Measurements from ENCODE around the gene GRIK4. TPM values are rescaled to one million over a fixed set of nuclear protein-coding genes. Genes with fewer than 3 reads are reported as not detected.

Gene GRIK4
- total RNA-seq, 1 donor from 2014 or later, result 4.3 TPM

GRCh38 chr11:120823159-120823558 is 311.6 kb downstream of the GRIK4 start:
- no peak for ATAC-seq
- Histone ChIP-seq H3K27ac (no peak overlapping the region), H3K4me3 (no peak overlapping the region), H3K9me3 (no peaks in the 10 kb centered on the region), H3K4me1 (no peaks in the 10 kb centered on the region), H3K27me3 (no peaks in the 10 kb centered on the region), H3K36me3 (no peaks in the 10 kb centered on the region)
- DNase-seq, result no peak
- TF ChIP-seq, protein P1, sequence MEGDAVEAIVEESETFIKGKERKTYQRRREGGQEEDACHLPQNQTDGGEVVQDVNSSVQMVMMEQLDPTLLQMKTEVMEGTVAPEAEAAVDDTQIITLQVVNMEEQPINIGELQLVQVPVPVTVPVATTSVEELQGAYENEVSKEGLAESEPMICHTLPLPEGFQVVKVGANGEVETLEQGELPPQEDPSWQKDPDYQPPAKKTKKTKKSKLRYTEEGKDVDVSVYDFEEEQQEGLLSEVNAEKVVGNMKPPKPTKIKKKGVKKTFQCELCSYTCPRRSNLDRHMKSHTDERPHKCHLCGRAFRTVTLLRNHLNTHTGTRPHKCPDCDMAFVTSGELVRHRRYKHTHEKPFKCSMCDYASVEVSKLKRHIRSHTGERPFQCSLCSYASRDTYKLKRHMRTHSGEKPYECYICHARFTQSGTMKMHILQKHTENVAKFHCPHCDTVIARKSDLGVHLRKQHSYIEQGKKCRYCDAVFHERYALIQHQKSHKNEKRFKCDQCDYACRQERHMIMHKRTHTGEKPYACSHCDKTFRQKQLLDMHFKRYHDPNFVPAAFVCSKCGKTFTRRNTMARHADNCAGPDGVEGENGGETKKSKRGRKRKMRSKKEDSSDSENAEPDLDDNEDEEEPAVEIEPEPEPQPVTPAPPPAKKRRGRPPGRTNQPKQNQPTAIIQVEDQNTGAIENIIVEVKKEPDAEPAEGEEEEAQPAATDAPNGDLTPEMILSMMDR (IDR thresholded peaks at IDR 0.05), result no peak
- intact Hi-C loops (cut with DNase I), result no loop called here

GRCh38 chr11:120824242-120824641 is 312.7 kb downstream of the GRIK4 start:
- TF ChIP-seq, protein P1 (IDR thresholded peaks at IDR 0.05), result no peak
- Histone ChIP-seq H3K9me3 (no peaks in the 10 kb centered on the region), H3K36me3 (no peaks in the 10 kb centered on the region), H3K4me3 (no peak overlapping the region), H3K4me1 (no peaks in the 10 kb centered on the region), H3K27ac (no peak overlapping the region), H3K27me3 (no peaks in the 10 kb centered on the region)
- intact Hi-C loops (cut with DNase I), result no loop called here
- DNase-seq (no peak), ATAC-seq (no peak)

- DNase-seq (no peak), ATAC-seq (no peak)
- intact Hi-C loops (cut with DNase I), result no loop called here
- Histone ChIP-seq H3K36me3 (no peaks in the 10 kb centered on the region), H3K4me1 (no peaks in the 10 kb centered on the region), H3K9me3 (no peaks in the 10 kb centered on the region), H3K27ac (no peak overlapping the region), H3K4me3 (no peak overlapping the region), H3K27me3 (no peaks in the 10 kb centered on the region)
- TF ChIP-seq, protein P1 (IDR thresholded peaks at IDR 0.05), result no peak
These were observed 315.6 kb downstream of the GRIK4 start for GRCh38 chr11:120827198-120827597.

DNA sequence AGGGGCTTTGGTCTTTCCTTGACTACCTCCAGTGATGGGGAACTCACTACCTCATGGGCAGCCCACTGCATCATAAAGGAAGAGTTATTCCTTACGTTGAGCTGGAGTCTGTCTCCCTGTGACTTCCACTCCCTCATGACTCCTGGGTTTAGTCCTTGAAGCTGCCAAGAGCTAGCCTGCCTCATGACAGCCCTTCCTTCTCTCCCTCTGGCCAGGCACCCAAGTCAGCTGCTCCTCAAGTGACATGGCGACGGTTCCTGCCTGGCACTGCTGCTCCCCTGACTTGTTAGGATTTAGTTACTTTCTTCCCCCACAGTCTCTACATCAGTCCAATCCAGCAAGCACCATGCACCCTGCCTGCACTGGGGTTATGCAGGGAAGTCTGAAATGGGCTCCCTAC is 316.3 kb downstream of the GRIK4 start:
- ATAC-seq (no peak), DNase-seq (no peak)
- TF ChIP-seq, protein P1 (IDR thresholded peaks at IDR 0.05), result no peak
- no peaks in the 10 kb centered on the region for H3K9me3 ChIP-seq
- intact Hi-C loops (cut with DNase I), result no loop called here
- no peaks in the 10 kb centered on the region for H3K36me3 ChIP-seq
- no peak overlapping the region for H3K4me3 ChIP-seq
- no peaks in the 10 kb centered on the region for H3K27me3 ChIP-seq
- no peaks in the 10 kb centered on the region for H3K4me1 ChIP-seq
- no peak overlapping the region for H3K27ac ChIP-seq

DNA sequence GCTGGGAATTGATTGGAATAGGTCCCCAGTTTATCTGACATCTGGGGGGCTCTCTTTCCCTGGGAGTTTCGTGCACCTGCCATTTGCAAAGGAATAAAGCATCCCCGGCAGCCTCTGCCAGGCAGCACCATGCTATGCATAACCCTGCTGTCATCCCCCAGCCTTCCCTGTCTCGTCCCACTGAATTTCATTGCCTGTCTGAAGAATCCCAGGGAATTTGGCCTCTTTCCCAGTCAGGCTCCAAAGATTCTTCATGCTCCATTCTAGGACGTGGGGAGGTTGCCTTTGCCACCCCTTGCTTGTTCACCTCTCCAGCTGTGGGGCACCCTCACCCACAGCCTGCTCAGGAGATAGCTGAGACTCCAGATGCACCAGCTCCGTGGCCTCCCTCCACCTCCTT is 317.3 kb downstream of the GRIK4 start:
- H3K4me3 ChIP-seq, result no peak overlapping the region
- H3K36me3 ChIP-seq, result no peaks in the 10 kb centered on the region
- ATAC-seq (no peak), DNase-seq (no peak)
- no peak overlapping the region for H3K27ac ChIP-seq
- H3K4me1 ChIP-seq, result no peaks in the 10 kb centered on the region
- intact Hi-C loops (cut with DNase I), result no loop called here
- TF ChIP-seq, protein P1 (IDR thresholded peaks at IDR 0.05), result no peak
- no peaks in the 10 kb centered on the region for H3K27me3 ChIP-seq
- H3K9me3 ChIP-seq, result no peaks in the 10 kb centered on the region

- TF ChIP-seq, protein P1 (IDR thresholded peaks at IDR 0.05), result no peak
- Histone ChIP-seq H3K27ac (no peak overlapping the region), H3K4me1 (no peaks in the 10 kb centered on the region), H3K27me3 (no peaks in the 10 kb centered on the region), H3K4me3 (no peak overlapping the region), H3K9me3 (no peaks in the 10 kb centered on the region), H3K36me3 (no peaks in the 10 kb centered on the region)
- no peak for ATAC-seq
- DNase-seq, result peak; percentile 28
- intact Hi-C loops (cut with DNase I), result no loop called here
These were observed 318.6 kb downstream of the GRIK4 start for GRCh38 chr11:120830085-120830620.

All from upper lobe of right lung (tissue), 1 donor.